Measurements from ENCODE around the gene HCK. TPM values are rescaled to one million over a fixed set of nuclear protein-coding genes. Genes with fewer than 3 reads are reported as not detected.

Gene HCK
- total RNA-seq, 1 experiment from 2014 or later = 0.17 TPM

- ATAC-seq (no peak), DNase-seq (ENCODE audit: low read depth, low spot score) (no peak)
- Histone ChIP-seq H4K20me1 (ENCODE audit: insufficient read depth) (no peaks in the 10 kb centered on the region), H3K27ac (ENCODE audit: low read depth, low read length) (no peak overlapping the region), H3K9me3 (ENCODE audit: control insufficient read depth in 1 of 2, insufficient read depth in 1 of 2, low read depth in 1 of 2, low read length in 2 of 2) (no peaks in the 10 kb centered on the region), H2AFZ (ENCODE audit: low read depth, low read length, poor library complexity, severe bottlenecking) (no peak overlapping the region), H3K9me2 (ENCODE audit: insufficient read depth) (no peaks in the 10 kb centered on the region), H3K4me3 (replicated peaks in 1 of 2; ENCODE audit: low read depth in 1 of 2, low read length in 2 of 2) (no peak overlapping the region), H3K9ac (ENCODE audit: low read length) (no peak overlapping the region), H3K4me2 (ENCODE audit: low read length) (no peak overlapping the region), H3K27me3 (ENCODE audit: insufficient read depth, low read length) (peaks cover 6% of the 10 kb centered on the region), H3K4me1 (ENCODE audit: control insufficient read depth in 1 of 2, insufficient read depth in 2 of 2, low read length in 2 of 2) (peaks cover under 1 to 1% of the 10 kb centered on the region in 2 experiments; a peak in 3 of 4 replicates), H3K36me3 (ENCODE audit: control insufficient read depth in 1 of 2, insufficient read depth in 2 of 2, low read length in 2 of 2) (no peaks in the 10 kb centered on the region), H3K79me2 (ENCODE audit: insufficient read depth, low read length) (no peaks in the 10 kb centered on the region)
- ChIA-PET CTCF (interaction anchor here (1.3 kb wide), 2 partner anchors 19 to 166 kb away, joined by 3 to 4 read pairs; no protein-coding TSS in a partner anchor), RAD21 (ENCODE audit: low non-redundant PET in 1 of 2, low total read pairs in 2 of 2, uncharacterized antibody in 2 of 2, unreplicated experiment in 2 of 2) (no interaction called here), POLR2A (no interaction called here)
- intact Hi-C loops (cut with micrococcal nuclease) = no loop called here
- TF ChIP-seq POLR2AphosphoS5 (IDR thresholded peaks at IDR 0.05; ENCODE audit: low read depth, low read length) (no peak), RAD21 (IDR thresholded peaks at IDR 0.05; ENCODE audit: low read depth) (no peak), EZH2 (IDR thresholded peaks at IDR 0.05) (no peak), ATF3 (IDR thresholded peaks at IDR 0.05) (no peak), SP1 (IDR thresholded peaks at IDR 0.05; ENCODE audit: low read depth) (no peak), CTCF (IDR thresholded peaks at IDR 0.05 in 2 of 3, conservative IDR thresholded peaks at IDR 0.05 in 1 of 3; ENCODE audit: borderline replicate concordance in 1 of 3, insufficient read depth in 1 of 3, low read depth in 2 of 3, low read length in 2 of 3) (no peak), EGR1 (IDR thresholded peaks at IDR 0.05; ENCODE audit: low read depth) (no peak), CBX3 (IDR thresholded peaks at IDR 0.05; ENCODE audit: low read depth) (no peak), POLR2A (IDR thresholded peaks at IDR 0.05; ENCODE audit: borderline replicate concordance, extremely low read depth, insufficient read depth, insufficient read length) (no peak), CEBPB (IDR thresholded peaks at IDR 0.05; ENCODE audit: low read depth) (no peak), FOSL1 (IDR thresholded peaks at IDR 0.05; ENCODE audit: low read depth) (no peak), EZH2phosphoT487 (IDR thresholded peaks at IDR 0.05; ENCODE audit: borderline replicate concordance) (no peak), SIN3A (IDR thresholded peaks at IDR 0.05; ENCODE audit: low read depth) (no peak), REST (IDR thresholded peaks at IDR 0.05; ENCODE audit: low read depth) (no peak), ZFX (IDR thresholded peaks at IDR 0.05) (no peak), ZNF274 (IDR thresholded peaks at IDR 0.05; ENCODE audit: low read depth, low read length) (no peak)
- BruUV-seq (replicated peaks) = no TSS peak
Measured at GRCh38 chr20:32012159-32012688, 39.8 kb upstream of the HCK start.
